ENCODE results near the gene PIK3R4. TPM values are rescaled to one million over a fixed set of nuclear protein-coding genes. Genes with fewer than 3 reads are reported as not detected.

The PIK3R4 gene
- total RNA-seq, result 52.3 TPM

GRCh38 chr3:130746246-130747039, at the start of gene PIK3R4:
Gene PIK3R4 (minus strand): TSS chr3:130746829. CDS start chr3:130745218, 1,611 bp downstream.

Other genes with a start within 250 kb of the PIK3R4 start
- 41.2 TPM for gene COL6A6, start 229.7 kb downstream of the PIK3R4 start, total RNA-seq
- 128 TPM for gene ATP2C1, start 147.3 kb upstream of the PIK3R4 start, total RNA-seq

Measured in camera-type eye (tissue), 1 donor.